ENCODE measurements around the gene ZMYND12.
A peak's percentile ranks its signal among the peaks of the same experiment; 100 is the strongest.

The ZMYND12 gene

DNA sequence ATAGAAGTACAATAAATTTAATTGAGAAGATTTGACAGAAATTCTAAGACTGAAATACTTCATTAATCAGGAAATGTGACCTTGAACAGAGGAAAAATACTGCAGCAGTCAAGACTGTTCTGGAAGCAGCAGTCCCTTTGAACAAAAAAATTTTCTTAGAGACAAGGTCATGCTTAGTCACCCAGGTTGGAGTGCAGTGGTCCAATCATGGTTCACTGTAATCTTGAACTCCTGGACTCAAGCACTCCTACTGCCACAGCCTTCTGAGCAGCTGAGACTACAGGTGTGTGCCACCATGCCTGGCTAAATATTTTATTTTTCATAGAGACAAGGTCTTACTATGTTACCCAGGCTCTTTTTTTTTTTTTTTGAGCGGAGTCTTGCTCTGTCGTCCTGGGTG, 5.4 kb upstream of the ZMYND12 start (continued):
- no peak for TF ChIP-seq PATZ1 (CRISPR knock-in tag; IDR thresholded peaks at IDR 0.05; ENCODE audit: borderline replicate concordance)
- no peak for TF ChIP-seq POU6F1 (CRISPR knock-in tag; IDR thresholded peaks at IDR 0.05; ENCODE audit: borderline replicate concordance, low read depth)
- no peak for TF ChIP-seq GLIS3 (CRISPR knock-in tag; IDR thresholded peaks at IDR 0.05)
- TF ChIP-seq ZNF70 (CRISPR knock-in tag; IDR thresholded peaks at IDR 0.05): no peak

- ATAC-seq: peak; percentile 82
- TF ChIP-seq ZFP3 (CRISPR knock-in tag; IDR thresholded peaks at IDR 0.05) (0 out of 2 replicates have a peak, but pooled peaks have one; percentile 24), ISL1 (CRISPR knock-in tag; IDR thresholded peaks at IDR 0.05) (no peak)
Observed at GRCh38 chr1:42456754-42457089, 900 bp upstream of the ZMYND12 start.

DNA sequence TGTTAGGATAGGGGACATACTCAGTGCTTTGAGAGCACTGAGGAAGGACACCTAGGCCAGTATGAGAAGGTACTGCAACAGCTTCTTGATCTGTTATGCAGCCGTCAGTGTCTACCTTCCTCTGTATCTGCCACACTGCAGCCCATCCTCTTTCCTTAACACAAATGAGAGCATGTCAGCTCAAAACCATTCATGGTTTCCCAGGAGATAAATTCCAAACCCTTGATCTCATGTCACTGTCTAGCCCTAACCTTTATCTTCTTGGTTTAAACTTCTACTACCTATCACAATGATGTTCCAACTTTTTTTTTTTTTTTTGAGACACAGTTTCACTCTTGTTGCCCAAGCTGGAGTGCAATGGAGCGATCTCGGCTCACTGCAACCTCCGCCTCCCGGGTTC, 1.4 kb downstream of the ZMYND12 start:
- TF ChIP-seq ZC3H10 (CRISPR knock-in tag; IDR thresholded peaks at IDR 0.05): no peak
- TF ChIP-seq TOX (CRISPR knock-in tag; IDR thresholded peaks at IDR 0.05; ENCODE audit: borderline replicate concordance): no peak
- TF ChIP-seq ISL1 (CRISPR knock-in tag; IDR thresholded peaks at IDR 0.05): no peak
- TF ChIP-seq PPARA (CRISPR knock-in tag; IDR thresholded peaks at IDR 0.05; ENCODE audit: borderline replicate concordance): no peak
- TF ChIP-seq RARB (CRISPR knock-in tag; IDR thresholded peaks at IDR 0.05): no peak
- TF ChIP-seq OSR1 (CRISPR knock-in tag; IDR thresholded peaks at IDR 0.05): no peak
- no peak for TF ChIP-seq ARNTL (CRISPR knock-in tag; IDR thresholded peaks at IDR 0.05; ENCODE audit: borderline replicate concordance, low read depth)
- TF ChIP-seq, protein P1, sequence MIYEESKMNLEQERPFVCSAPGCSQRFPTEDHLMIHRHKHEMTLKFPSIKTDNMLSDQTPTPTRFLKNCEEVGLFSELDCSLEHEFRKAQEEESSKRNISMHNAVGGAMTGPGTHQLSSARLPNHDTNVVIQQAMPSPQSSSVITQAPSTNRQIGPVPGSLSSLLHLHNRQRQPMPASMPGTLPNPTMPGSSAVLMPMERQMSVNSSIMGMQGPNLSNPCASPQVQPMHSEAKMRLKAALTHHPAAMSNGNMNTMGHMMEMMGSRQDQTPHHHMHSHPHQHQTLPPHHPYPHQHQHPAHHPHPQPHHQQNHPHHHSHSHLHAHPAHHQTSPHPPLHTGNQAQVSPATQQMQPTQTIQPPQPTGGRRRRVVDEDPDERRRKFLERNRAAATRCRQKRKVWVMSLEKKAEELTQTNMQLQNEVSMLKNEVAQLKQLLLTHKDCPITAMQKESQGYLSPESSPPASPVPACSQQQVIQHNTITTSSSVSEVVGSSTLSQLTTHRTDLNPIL (CRISPR knock-in tag; IDR thresholded peaks at IDR 0.05; ENCODE audit: low read depth): no peak
- no peak for TF ChIP-seq ZFP3 (CRISPR knock-in tag; IDR thresholded peaks at IDR 0.05)
- no peak for TF ChIP-seq ZNF8 (CRISPR knock-in tag; IDR thresholded peaks at IDR 0.05)
- TF ChIP-seq, protein P2, sequence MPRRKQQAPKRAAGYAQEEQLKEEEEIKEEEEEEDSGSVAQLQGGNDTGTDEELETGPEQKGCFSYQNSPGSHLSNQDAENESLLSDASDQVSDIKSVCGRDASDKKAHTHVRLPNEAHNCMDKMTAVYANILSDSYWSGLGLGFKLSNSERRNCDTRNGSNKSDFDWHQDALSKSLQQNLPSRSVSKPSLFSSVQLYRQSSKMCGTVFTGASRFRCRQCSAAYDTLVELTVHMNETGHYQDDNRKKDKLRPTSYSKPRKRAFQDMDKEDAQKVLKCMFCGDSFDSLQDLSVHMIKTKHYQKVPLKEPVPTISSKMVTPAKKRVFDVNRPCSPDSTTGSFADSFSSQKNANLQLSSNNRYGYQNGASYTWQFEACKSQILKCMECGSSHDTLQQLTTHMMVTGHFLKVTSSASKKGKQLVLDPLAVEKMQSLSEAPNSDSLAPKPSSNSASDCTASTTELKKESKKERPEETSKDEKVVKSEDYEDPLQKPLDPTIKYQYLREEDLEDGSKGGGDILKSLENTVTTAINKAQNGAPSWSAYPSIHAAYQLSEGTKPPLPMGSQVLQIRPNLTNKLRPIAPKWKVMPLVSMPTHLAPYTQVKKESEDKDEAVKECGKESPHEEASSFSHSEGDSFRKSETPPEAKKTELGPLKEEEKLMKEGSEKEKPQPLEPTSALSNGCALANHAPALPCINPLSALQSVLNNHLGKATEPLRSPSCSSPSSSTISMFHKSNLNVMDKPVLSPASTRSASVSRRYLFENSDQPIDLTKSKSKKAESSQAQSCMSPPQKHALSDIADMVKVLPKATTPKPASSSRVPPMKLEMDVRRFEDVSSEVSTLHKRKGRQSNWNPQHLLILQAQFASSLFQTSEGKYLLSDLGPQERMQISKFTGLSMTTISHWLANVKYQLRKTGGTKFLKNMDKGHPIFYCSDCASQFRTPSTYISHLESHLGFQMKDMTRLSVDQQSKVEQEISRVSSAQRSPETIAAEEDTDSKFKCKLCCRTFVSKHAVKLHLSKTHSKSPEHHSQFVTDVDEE (CRISPR knock-in tag; IDR thresholded peaks at IDR 0.05): no peak
- no peak for TF ChIP-seq ZNF70 (CRISPR knock-in tag; IDR thresholded peaks at IDR 0.05)
- TF ChIP-seq ZFP30 (CRISPR knock-in tag; IDR thresholded peaks at IDR 0.05): no peak
- TF ChIP-seq BACH2 (CRISPR knock-in tag; IDR thresholded peaks at IDR 0.05; ENCODE audit: borderline replicate concordance): no peak
- TF ChIP-seq CSDC2 (CRISPR knock-in tag; IDR thresholded peaks at IDR 0.05): no peak
- TF ChIP-seq SNAI2 (CRISPR knock-in tag; IDR thresholded peaks at IDR 0.05): no peak
- no peak for TF ChIP-seq TCF4 (CRISPR knock-in tag; IDR thresholded peaks at IDR 0.05; ENCODE audit: borderline replicate concordance)
- TF ChIP-seq ESRRG (CRISPR knock-in tag; IDR thresholded peaks at IDR 0.05): no peak
- no peak for ATAC-seq

DNA sequence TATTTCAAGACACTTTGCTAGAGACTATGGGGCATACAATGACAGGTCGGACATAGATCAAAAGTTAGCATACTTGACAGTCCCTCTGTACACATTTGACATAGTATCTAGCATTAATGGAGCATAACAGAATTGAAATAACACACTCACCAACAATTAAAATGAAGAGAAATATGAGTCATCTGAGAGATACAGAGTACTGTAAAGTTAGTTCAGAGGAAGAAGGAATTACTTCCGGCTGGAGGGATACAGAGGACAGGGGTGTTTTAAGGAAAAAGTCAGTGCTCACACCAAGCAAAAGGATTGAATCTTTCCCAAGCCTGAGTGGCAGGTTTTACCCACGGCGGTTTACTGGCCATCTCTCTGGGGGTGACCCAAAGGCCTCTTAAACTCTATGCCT, 2.4 kb downstream of the ZMYND12 start:
- no peak for ATAC-seq
- TF ChIP-seq ISL1 (CRISPR knock-in tag; IDR thresholded peaks at IDR 0.05): peak; percentile 45
- TF ChIP-seq TCF4 (CRISPR knock-in tag; IDR thresholded peaks at IDR 0.05; ENCODE audit: borderline replicate concordance): no peak
- no peak for TF ChIP-seq ARNTL (CRISPR knock-in tag; IDR thresholded peaks at IDR 0.05; ENCODE audit: borderline replicate concordance, low read depth)

GRCh38 chr1:42450061-42450460, 5.8 kb downstream of the ZMYND12 start:
- no peak for ATAC-seq
- TF ChIP-seq GLIS3 (CRISPR knock-in tag; IDR thresholded peaks at IDR 0.05) (no peak), ZNF70 (CRISPR knock-in tag; IDR thresholded peaks at IDR 0.05) (no peak), TOX (CRISPR knock-in tag; IDR thresholded peaks at IDR 0.05; ENCODE audit: borderline replicate concordance) (no peak), PPARA (CRISPR knock-in tag; IDR thresholded peaks at IDR 0.05; ENCODE audit: borderline replicate concordance) (no peak), ESRRG (CRISPR knock-in tag; IDR thresholded peaks at IDR 0.05) (no peak)
